Kidney glomerular epithelial cell (primary cell): Measurements from ENCODE around the gene NPL.

ENCODE experiments used
- DNase-seq: peaks from one replicate; lab custom pipeline; 2025; lab: John Stamatoyannopoulos, UW

NPL gene

DNA sequence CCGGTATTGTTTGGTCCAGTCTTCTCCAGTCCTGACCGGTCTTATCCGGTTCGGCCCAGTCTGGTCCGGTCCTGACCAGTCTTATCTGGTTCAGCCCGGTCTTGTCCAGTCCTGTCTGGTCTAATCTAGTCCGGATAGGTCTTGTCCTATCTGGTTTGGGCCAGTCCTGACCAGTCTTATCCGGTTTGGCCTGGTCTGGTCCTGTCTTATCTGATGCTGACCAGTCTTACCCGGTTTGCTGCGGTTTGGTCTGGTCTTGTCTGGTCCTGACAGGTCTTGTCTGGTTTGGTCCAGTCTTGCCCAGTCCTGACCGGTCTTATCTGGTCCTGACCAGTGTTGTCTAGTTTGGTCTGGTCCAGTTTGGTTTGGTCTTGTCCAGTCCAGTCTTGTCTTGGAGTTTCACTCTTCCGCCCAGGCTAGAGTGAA is 79.7 kb downstream of the NPL start:
- DNase-seq: no peak

DNA sequence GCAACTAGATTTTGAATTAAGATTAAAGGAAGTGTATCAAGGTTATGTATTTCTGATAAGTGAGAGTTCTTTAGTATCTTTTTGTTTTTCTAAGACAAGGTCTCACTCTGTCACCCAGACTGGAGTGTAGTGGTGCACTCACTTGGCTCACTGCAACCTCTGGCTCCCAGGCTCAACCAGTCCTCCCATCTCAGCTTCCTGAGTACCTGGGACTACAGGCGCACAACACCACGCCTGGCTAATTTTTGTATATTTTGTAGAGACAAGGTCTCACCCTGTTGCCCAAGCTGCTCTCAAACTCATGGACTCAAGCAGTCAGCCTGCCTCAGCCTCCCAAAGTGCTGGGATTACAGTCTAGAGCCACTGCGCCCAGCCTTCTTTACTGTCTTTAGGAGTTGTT is 83.3 kb downstream of the NPL start:
- DNase-seq: no peak

- no peak for DNase-seq
Measured at GRCh38 chr1:182875889-182876288, 86.3 kb downstream of the NPL start.

GRCh38 chr1:182877331-182877730 is 87.8 kb downstream of the NPL start:
- DNase-seq: no peak

- no peak for DNase-seq
Measured at GRCh38 chr1:182877842-182878241, 88.3 kb downstream of the NPL start.
